G401.6 (cell line): ENCODE data around the gene CSF2RB.

Experiments used
- FAIRE-seq: peaks from 2 replicates; lab custom pipeline; 2012; peaks lifted over from hg19 to GRCh38; lab: Jason Lieb, UNC

Gene CSF2RB

DNA sequence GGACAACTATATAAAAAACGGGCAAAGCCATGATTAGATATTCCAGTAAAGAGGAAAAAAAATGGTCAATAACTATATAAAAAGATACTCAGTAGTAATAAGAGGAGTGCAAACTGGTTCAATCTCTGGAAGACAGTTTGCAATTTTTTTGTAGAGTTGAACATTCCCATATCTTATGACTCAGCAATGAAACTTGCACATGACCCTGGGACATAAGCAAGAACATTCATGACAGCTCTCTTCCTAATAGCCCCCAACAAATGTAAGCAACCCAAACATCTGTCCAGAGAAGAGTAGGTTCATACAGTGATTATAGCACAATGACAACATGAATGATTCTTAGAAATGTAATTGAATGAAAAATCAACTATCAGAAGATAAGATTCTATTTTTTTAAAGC is 21.8 kb upstream of the CSF2RB start:
- no peak for FAIRE-seq

DNA sequence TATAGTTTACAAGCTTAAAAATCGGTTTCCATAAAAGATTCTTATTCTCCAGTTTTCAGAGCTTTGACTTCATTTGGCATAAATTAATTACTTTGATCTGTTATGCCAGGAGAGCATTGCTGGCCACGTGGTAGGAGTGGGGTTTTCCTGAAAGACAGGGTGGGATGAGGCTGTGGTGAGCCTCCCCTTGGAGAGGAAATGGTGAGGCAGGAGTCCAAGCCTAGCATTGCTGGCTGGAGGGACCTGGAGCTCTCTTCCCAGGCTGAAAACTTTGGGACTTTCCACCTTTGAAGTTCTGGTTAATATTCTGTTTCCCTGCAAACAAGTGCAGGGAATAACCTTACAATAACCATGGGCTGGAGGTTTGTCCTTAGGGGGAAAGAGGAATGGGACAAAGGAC is 21.1 kb upstream of the CSF2RB start:
- no peak for FAIRE-seq

- no peak for FAIRE-seq
Observed at GRCh38 chr22:36893262-36893661, 20.2 kb upstream of the CSF2RB start.

GRCh38 chr22:36894266-36894665 is 19.2 kb upstream of the CSF2RB start:
- FAIRE-seq, result no peak

DNA sequence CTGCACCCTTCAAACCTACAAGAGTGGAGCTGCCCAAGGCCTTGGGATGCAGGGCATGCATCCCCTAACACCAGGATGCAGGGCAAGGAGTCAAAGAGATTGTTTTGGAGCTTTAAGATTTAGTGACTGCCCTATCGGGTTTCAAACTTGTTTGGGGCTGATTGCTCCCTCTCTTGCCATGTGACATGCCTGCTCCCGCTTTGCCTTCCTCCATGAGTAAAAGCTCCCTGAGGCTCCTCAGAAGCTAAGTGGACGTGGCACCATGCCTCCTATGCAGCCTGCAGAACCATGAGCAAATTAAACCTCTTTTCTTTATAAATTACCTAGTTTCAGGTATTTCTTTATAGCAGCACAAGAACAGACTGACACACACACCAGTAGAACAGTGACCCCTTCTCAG is 15.8 kb upstream of the CSF2RB start:
- no peak for FAIRE-seq

- no peak for FAIRE-seq
Observed at GRCh38 chr22:36898690-36899089, 14.7 kb upstream of the CSF2RB start.

GRCh38 chr22:36899498-36899897 is 13.9 kb upstream of the CSF2RB start:
- no peak for FAIRE-seq

DNA sequence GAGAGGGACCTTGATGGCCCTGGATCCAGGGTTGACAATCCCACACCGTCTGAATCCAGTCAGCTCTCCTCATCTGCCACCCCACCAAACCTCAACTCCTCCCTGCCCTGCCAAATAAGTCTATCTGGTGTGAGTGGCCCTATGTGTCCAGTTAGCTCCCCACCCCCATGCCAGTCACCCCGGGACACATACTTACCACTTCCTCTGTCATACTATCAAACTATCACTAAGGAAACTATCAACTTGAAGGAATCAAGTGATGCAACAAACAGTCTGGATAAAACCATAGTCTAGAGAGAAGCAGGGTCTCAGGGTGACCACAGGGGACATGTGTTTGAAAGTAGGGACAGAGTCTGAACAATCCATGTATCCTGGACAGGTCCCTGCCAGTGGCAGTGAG is 13.2 kb upstream of the CSF2RB start:
- no peak for FAIRE-seq

DNA sequence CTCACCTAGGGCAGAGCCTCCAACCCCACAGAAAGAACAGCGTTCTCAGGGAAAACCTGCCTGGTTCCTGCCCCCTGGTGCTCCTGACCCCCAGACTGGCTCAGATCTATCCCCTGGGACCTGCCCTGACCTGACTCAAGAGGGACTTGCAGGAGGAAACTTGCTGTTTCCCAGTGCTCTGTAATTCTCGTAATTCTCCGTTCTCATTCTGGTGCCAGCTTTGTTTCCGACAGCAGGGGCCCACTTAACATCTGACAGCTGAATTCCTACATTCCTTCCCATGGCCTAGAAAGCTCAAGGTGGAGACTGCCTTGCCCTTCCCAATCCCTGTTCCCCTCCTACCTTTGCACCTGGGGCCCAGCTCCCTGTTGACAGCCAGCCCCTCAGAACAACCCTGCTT is 12.5 kb upstream of the CSF2RB start:
- FAIRE-seq, result no peak

- no peak for FAIRE-seq
Observed at GRCh38 chr22:36901411-36902142, 11.9 kb upstream of the CSF2RB start.

- FAIRE-seq, result no peak
Observed at GRCh38 chr22:36902143-36902926, 11.1 kb upstream of the CSF2RB start.

DNA sequence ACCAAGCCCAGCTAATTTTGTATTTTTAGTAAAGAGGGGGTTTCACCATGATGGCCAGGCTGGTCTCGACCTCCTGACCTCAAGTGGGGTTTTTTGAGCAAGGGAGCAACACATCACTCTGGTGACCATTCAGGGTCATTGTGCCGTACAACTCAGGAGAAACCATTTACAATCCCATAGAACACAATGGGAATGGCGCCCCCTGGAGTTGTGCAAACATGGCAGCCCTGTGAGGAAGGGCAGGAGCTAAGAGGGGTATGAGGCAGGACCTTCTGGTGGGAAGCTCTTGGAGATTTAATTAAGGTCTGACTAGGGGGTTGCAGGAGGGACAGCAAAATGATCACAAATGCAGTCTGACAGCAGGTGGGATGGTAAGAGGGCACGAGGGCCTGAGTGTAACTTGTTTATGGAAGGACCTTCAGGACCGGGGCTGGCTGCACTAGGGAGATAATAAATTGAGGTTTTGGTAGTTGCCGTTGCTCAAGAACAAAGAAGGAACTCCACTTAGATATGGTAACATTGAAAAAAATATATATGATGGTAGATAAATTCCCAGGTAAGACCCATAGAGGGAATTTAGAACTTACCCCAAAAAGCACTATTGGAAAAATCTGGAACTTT is 9.1 kb upstream of the CSF2RB start:
- no peak for FAIRE-seq

- no peak for FAIRE-seq
Observed at GRCh38 chr22:36907253-36908195, 5.9 kb upstream of the CSF2RB start.

GRCh38 chr22:36910461-36910860 is 3.0 kb upstream of the CSF2RB start:
- no peak for FAIRE-seq

DNA sequence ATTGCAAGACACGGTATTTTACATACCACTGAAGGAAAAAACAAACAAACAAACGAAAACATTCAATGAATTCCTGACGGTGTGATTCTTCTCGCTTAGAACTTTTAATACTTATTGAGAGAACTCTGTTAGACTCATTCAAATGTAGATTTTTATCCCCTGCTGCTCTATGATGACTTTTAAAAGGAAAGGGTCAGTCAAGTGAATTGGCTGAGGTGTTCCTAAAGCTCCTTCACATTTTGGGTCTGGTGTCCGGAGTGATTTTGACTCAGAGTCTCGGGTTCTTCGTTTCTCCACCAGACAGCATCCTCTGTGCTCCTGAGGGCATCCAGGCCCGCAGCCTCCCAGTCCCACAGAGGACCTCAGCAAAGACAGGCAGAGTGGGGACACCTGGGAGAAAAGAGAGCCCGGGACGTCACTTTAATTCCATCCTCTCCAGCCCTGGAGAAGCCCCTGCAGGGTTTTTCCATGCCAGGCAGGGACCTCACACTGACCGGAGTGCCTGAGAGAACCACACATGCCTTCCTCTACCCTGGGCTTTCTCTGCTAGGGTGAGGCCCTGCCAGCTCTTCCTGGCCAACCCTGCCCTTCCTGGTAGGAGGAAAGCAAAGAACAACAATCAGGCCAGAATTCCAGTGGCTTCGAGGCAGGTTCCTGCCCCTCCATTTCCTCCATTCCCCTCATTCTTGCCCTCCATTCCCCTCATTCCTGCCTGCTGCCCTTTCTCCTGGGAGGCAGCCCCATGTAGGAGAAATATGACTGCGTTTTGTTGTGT is 1.4 kb upstream of the CSF2RB start:
- FAIRE-seq, result no peak

DNA sequence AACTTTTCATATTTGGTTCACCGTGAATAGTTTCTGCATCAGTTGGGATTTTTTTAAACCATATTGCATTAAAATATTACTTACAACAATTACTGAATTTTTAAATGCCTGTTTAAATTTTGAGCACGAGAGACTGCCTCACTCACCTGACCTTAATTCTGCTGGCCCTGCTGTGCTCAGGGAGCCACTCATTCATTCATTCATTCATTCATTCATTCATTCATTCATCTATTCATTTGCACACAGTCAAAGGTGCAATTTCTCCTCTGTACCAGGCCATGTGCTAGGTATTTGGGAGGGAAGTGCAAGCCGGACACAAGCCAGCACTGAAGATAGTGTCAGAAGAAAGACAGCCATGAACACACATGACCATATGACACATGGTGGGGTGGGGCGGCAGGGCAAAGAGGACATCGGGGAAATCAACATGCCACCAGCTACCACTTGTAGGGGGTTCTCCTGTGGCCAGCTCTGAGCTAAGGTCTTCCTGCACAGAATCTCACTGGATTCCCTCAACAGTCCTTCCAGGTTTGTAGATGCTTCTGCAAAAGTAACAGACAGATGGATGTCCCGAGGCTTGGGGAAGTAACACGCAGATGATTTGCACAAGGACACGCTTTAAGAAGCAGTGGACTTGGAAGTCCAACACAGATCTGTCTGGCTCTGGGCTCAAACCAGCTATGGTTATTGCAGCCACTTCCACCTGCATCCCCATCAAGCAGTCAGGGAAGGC is 568 bp upstream of the CSF2RB start:
- FAIRE-seq, result no peak

DNA sequence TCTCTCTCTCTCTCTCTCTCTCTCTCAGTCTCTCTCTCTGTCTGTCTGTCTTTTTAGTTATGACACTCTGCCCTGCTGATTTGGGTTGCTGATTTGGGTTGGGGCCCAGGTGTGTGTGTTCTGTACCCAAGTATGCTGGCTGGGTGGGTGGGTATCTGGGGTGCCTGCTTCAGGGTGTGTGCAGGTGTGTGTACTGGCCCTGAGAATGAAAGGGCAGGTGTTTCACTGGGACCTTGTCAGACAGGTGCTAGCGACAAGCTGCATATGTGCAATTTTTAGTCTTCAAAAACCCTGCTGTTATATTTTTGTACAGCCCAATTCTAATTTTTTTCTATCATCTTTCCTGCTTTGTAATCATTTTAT is 943 bp downstream of the CSF2RB start:
- no peak for FAIRE-seq

DNA sequence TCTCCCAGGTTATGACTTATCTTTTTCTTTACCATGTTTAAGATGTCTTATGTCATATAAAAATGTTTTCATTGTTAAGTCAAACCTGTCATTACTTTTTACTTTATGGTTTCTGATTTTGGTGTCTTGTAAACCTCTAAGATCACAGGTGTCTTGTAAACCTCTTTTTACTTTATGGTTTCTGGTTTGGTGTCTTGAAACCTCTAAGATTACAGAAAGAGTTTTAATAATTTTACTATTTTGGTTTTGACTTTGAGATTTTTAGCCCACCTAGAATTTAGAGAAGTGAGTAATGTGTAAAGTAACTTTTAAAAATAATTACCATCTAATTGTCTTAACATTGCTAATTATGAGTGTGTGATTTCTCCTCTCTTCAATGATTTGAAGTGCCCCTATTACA is 2.6 kb downstream of the CSF2RB start:
- FAIRE-seq, result peak; percentile 21

DNA sequence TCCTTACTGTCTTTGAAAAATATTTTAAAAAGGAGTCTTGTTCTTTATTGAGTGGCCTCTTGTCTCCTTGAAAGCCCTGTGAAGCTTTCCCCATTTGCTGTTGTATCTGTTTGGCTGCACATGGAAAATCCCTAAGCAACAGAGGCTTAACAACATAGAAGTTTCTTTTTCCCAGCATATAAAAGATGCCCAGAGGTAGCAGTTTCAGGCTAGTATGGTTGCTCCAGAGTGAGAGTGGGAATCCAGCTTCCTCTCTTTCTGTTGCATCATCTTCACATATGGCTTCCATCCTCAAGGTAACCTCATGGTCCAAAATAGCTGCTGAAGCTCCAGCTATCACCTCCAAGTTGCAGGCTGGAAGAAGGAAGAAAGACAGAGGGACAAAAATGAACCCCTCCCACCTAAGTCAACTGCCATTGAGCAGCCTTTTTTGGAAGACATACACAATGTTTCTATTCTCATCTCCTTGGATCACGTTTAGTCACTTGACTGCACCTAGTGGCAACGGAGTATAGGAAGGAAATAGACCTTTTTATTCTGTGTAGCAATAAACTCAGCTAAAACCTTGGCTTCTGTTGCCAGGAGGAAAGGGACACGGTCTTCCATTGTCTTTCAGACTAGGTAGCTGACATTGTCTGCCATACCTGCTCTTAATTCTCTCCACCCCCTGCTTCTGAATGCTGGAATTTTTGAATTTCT is 5.3 kb downstream of the CSF2RB start:
- FAIRE-seq, result no peak
